CD4-positive, alpha-beta T cell (primary cell): ENCODE data around the gene UNC80. TPM values are rescaled to one million over a fixed set of nuclear protein-coding genes. Genes with fewer than 3 reads are reported as not detected.
A peak's percentile ranks its signal among the peaks of the same experiment; 100 is the strongest.

Experiments used
- ATAC-seq: fragments of 200-7000 bp; cut with Tn5 transposase; one replicate; pipeline ENCODE4 v1.10.0; 2022; ENCODE audit warnings: mild to moderate bottlenecking; ENCODE audit not compliant: poor library complexity
- CTCF ChIA-PET: fragments of 350-600 bp; sonication (Branson Sonifier 250); formaldehyde crosslinking; loops from one replicate; lab custom pipeline; 2021; ENCODE audit warnings: antibody characterized with exemption, inconsistent platforms; lab: Charles Lee
- POLR2A ChIA-PET: fragments of 350-600 bp; sonication (Branson Sonifier 250); formaldehyde crosslinking; loops from one replicate; lab custom pipeline; 2021; ENCODE audit warnings: antibody characterized with exemption, inconsistent platforms; lab: Charles Lee
- DNase-seq, 14 experiments: peaks; one replicate each; pipeline ENCODE4 v3.0.0-alpha.2; 2013 to 2020; ENCODE audit warnings: mixed read lengths in 2 of 14
- H3K27ac ChIP-seq, 2 donors: one replicate each; pipeline versions ENCODE4 v1.5.1 to v1.7.0; 2013; ENCODE audit warnings: low read length in 2 of 2, low read depth in 1 of 2, mild to moderate bottlenecking in 1 of 2
- H3K27me3 ChIP-seq, 2 experiments: 1 replicate in 1 of 2; 2 replicates in 1 of 2; pipeline versions ENCODE4 v1.6.1 to v1.7.0; 2013; ENCODE audit warnings: low read length in 2 of 2, control low read depth in 1 of 2, mild to moderate bottlenecking in 1 of 2, moderate library complexity in 1 of 2; ENCODE audit not compliant: insufficient read depth in 2 of 2, control insufficient read depth in 1 of 2
- H3K36me3 ChIP-seq: one replicate; pipeline ENCODE4 v1.6.1; 2013; ENCODE audit warnings: low read length, control low read depth; ENCODE audit not compliant: insufficient read depth
- H3K4me1 ChIP-seq: one replicate; pipeline ENCODE4 v1.6.1; 2013; ENCODE audit warnings: low read length, control low read depth; ENCODE audit not compliant: insufficient read depth
- H3K4me3 ChIP-seq: one replicate; pipeline ENCODE4 v1.5.1; 2013; ENCODE audit warnings: mild to moderate bottlenecking, low read length, moderate library complexity
- H3K9me3 ChIP-seq, 2 experiments: 1 replicate in 1 of 2; 2 replicates in 1 of 2; pipeline versions ENCODE4 v1.6.1 to v1.7.0; 2013; ENCODE audit warnings: low read length in 2 of 2, mild to moderate bottlenecking in 2 of 2, control low read depth in 1 of 2, moderate library complexity in 1 of 2; ENCODE audit not compliant: control insufficient read depth in 1 of 2, insufficient read depth in 1 of 2
- H3K27ac Mint-ChIP-seq: one replicate; pipeline ENCODE4 v1.8.0; 2020; ENCODE audit warnings: mixed read lengths
- H3K27me3 Mint-ChIP-seq: one replicate; pipeline ENCODE4 v1.8.0; 2021; ENCODE audit warnings: mixed read lengths
- H3K36me3 Mint-ChIP-seq: one replicate; pipeline ENCODE4 v1.8.0; 2021; ENCODE audit warnings: low read depth, mixed read lengths
- H3K4me1 Mint-ChIP-seq: one replicate; pipeline ENCODE4 v1.8.0; 2021; ENCODE audit warnings: low read depth, mixed read lengths
- H3K4me3 Mint-ChIP-seq: one replicate; pipeline ENCODE4 v1.8.0; 2020; ENCODE audit warnings: mild to moderate bottlenecking, mixed read lengths
- H3K9me3 Mint-ChIP-seq: one replicate; pipeline ENCODE4 v1.8.0; 2020; ENCODE audit warnings: mixed read lengths
- intact Hi-C, 2 experiments: fragments of 100-400 bp; cut with DNase I in 1 of 2; cut with micrococcal nuclease in 1 of 2; formaldehyde crosslinking; loops; one replicate each; pipeline versions ENCODE4 v1.15.1 to v1.9.0; 2023 to 2025; cut with DNase I, micrococcal nuclease
- total RNA-seq, 174 experiments: library from RNA in 2 of 174; stranded (reverse) in 2 of 174; gene quantifications; one replicate each; pipeline ENCODE4 v1.2.3 and lab custom pipeline; 2021 to 2026
- TF ChIP-seq, protein P1 (sequence below): fragments of 200-600 bp; IDR thresholded peaks from one replicate; pipeline ENCODE4 v1.8.0; 2022; ENCODE audit warnings: antibody characterized with exemption, mild to moderate bottlenecking

UNC80 gene
- total RNA-seq, 2 experiments from 2014 or later, result not detected

- DNase-seq, result no peak
- intact Hi-C loops, result no loop called here
- peaks cover 0 to 3% of the 10 kb centered on the region in 2 experiments for H3K27me3 ChIP-seq
- no peaks in the 10 kb centered on the region for H3K4me1 ChIP-seq
- Mint-ChIP-seq H3K4me3 (no peak overlapping the region), H3K4me1 (no peaks in the 10 kb centered on the region), H3K27me3 (peaks cover 8% of the 10 kb centered on the region), H3K36me3 (no peaks in the 10 kb centered on the region), H3K9me3 (no peaks in the 10 kb centered on the region), H3K27ac (no peak overlapping the region)
- no peak for ATAC-seq
- no peak overlapping the region for H3K4me3 ChIP-seq
- ChIA-PET POLR2A (no interaction called here), CTCF (interaction anchor here (1.9 kb wide), 1 partner anchor 10 kb away, joined by 5 read pairs; no protein-coding TSS in a partner anchor)
- H3K9me3 ChIP-seq, result no peaks in the 10 kb centered on the region
- H3K27ac ChIP-seq, result no peak overlapping the region
- H3K36me3 ChIP-seq, result no peaks in the 10 kb centered on the region
- TF ChIP-seq, protein P1, sequence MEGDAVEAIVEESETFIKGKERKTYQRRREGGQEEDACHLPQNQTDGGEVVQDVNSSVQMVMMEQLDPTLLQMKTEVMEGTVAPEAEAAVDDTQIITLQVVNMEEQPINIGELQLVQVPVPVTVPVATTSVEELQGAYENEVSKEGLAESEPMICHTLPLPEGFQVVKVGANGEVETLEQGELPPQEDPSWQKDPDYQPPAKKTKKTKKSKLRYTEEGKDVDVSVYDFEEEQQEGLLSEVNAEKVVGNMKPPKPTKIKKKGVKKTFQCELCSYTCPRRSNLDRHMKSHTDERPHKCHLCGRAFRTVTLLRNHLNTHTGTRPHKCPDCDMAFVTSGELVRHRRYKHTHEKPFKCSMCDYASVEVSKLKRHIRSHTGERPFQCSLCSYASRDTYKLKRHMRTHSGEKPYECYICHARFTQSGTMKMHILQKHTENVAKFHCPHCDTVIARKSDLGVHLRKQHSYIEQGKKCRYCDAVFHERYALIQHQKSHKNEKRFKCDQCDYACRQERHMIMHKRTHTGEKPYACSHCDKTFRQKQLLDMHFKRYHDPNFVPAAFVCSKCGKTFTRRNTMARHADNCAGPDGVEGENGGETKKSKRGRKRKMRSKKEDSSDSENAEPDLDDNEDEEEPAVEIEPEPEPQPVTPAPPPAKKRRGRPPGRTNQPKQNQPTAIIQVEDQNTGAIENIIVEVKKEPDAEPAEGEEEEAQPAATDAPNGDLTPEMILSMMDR, result no peak
These were observed 186.4 kb downstream of the UNC80 start for GRCh38 chr2:209958016-209958415.

DNA sequence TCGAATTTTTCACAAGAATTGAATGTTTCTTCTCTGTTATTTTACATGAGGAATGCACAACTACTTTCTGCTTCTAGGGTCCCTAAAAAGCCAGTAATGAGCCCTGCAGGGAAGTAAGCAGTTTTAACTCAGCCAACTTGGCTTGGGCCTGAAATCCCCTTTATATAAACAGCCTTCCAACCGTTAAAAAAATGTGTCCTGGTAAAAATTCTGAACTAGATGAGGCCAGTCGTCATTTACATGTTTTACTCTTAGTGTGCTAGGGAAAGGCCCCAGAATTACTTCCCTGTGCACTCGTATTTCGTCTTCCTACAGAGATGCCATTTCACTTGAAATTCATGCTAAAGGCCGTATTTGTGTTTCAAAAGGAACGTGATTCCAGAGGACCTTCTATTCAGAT is 188.4 kb downstream of the UNC80 start:
- peaks cover 0 to 2% of the 10 kb centered on the region in 2 experiments for H3K27me3 ChIP-seq
- CTCF ChIA-PET, result no interaction called here
- H3K4me3 Mint-ChIP-seq, result no peak overlapping the region
- no peaks in the 10 kb centered on the region for H3K4me1 ChIP-seq
- DNase-seq (no peak), ATAC-seq (no peak)
- no peak overlapping the region for H3K4me3 ChIP-seq
- no peak overlapping the region for H3K27ac ChIP-seq
- no peaks in the 10 kb centered on the region for H3K9me3 ChIP-seq
- no peak overlapping the region for H3K27ac Mint-ChIP-seq
- TF ChIP-seq, protein P1, result no peak
- no peaks in the 10 kb centered on the region for H3K36me3 ChIP-seq
- no peaks in the 10 kb centered on the region for H3K27me3 Mint-ChIP-seq
- H3K4me1 Mint-ChIP-seq, result no peaks in the 10 kb centered on the region
- no peaks in the 10 kb centered on the region for H3K36me3 Mint-ChIP-seq
- intact Hi-C loops, result no loop called here
- no peaks in the 10 kb centered on the region for H3K9me3 Mint-ChIP-seq
- POLR2A ChIA-PET, result no interaction called here

DNA sequence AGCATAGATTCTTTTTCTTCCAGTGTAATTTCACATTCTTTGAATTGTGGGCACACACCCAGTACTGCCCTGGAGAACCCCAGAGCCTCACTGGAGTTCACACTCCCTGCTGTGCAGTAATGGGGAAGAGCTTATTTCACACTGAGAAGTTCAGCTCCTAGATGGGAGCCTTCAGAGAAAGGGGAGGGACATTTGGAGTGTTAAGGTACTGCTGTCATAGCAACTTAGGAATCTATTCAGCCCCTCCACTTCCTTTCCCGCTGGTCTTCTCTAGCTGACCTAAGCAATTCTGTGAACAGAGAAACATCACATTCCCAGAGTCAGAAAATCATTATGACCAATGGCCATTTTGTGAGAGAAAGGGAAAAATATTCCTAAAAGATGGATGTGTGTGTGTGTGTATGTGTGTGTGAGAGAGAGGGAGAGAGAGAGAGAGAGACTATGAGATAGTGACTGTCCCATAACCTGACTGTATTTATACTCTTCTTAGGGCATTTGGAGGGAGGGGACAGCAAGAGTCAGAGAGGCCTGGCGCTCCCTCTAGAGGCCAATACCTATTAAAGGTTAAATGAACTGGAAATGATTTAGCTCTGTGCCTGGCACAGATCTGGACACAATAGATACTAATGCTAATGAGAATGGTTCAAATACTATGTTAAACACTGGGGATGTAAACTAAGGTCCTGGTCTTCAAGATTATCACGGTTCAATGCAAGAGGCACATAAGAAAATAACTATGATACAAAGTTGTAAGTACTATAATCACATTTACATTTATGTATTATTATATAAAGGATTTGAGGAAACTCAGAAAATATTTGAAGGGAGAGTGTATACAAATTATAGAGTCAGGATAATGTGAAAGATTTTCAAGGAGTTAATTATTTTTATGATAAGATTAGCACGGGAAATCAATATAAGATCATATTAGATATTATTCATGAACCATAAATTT is 189.3 kb downstream of the UNC80 start:
- intact Hi-C loops, result no loop called here
- Histone ChIP-seq H3K27me3 (no peaks in the 10 kb centered on the region), H3K36me3 (no peaks in the 10 kb centered on the region), H3K4me1 (no peaks in the 10 kb centered on the region), H3K9me3 (no peaks in the 10 kb centered on the region), H3K27ac (no peak overlapping the region), H3K4me3 (no peak overlapping the region)
- Mint-ChIP-seq H3K4me3 (no peak overlapping the region), H3K9me3 (no peaks in the 10 kb centered on the region), H3K4me1 (no peaks in the 10 kb centered on the region), H3K27me3 (no peaks in the 10 kb centered on the region), H3K36me3 (no peaks in the 10 kb centered on the region), H3K27ac (no peak overlapping the region)
- ChIA-PET POLR2A (no interaction called here), CTCF (interaction anchor here (0.6 to 1.0 kb wide), 3 partner anchors 10 to 21 kb away, joined by 3 to 6 read pairs (median 3); no protein-coding TSS in a partner anchor)
- ATAC-seq (peak; percentile 66), DNase-seq (peak in 9 of 14 experiments; percentile 0 to 59 (median 22))
- TF ChIP-seq, protein P1, result peak; percentile 64
